Central memory CD4-positive, alpha-beta T cell (primary cell): Measurements from ENCODE around the gene TMEM120B.

Experiments
- DNase-seq: peaks from one replicate; pipeline ENCODE4 v3.0.0; 2022

Gene TMEM120B

DNA sequence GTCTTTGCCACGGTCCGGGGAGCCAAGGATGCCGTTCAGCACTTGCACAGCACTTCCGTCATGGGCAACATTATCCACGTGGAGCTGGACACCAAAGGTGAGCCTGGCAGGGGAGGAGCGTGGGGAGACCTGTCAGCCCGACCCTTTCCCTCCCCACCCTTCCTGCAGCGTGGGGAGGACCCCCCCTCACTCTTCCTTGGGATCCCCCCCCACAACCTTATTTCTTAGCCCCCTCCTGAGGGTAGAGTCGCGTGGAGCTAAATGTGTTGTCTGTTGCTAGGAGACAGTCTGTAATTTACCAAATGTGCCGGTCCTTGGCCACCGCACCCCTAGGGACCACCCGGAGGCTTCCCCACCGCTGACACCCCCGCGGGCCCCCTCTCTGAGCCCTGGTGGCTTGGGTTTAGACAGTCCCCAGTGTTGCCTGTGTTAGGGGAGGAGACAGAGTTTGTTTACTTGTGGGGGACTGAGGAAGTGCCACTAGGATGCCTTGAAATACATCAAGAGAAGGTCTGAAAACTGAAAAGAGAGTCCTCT is 93.5 kb downstream of the TMEM120B start:
- peak; percentile 38 for DNase-seq

DNA sequence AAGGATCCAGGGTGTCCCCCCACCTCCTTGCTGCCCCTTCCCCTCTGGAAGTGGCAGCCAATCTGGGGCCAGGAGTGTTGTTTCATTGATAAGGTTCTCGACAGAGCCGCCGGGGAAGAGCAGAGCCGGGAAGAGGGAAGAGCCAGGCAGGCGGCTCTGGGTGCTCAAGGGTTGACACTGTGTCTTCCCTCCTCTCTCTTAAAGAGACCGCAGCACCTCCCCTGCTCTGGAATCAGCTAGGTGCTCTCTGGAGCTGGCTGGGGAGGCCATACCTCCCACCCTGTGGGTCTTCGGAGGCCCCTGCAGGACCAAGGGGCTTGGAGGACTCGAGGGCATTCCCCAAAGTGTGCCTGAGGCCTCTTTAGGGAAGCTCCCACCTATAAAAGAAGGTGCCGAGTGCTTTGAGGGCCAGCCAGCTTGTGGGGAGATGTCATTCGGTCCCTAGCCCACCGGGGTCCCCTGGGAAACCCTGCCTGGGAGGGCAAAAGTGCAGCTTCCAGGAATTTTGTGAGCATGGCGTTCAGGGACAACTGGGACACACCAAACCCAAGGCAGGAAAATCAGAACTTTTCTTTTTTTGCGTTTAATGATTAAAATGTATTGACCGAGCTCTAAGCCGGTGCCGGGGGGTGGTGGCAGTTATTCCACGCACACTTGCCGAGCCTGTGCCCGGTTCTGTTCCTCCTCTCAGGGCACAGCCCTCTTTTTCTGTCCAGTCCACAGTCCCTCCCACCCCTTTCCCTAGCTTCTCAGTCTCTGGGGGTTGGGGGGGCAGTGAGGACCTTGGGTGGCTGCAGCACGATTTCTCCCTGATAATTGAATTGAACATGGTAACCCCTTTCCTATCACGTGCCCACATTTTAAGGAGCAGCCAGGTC is 94.2 kb downstream of the TMEM120B start:
- DNase-seq: no peak

DNA sequence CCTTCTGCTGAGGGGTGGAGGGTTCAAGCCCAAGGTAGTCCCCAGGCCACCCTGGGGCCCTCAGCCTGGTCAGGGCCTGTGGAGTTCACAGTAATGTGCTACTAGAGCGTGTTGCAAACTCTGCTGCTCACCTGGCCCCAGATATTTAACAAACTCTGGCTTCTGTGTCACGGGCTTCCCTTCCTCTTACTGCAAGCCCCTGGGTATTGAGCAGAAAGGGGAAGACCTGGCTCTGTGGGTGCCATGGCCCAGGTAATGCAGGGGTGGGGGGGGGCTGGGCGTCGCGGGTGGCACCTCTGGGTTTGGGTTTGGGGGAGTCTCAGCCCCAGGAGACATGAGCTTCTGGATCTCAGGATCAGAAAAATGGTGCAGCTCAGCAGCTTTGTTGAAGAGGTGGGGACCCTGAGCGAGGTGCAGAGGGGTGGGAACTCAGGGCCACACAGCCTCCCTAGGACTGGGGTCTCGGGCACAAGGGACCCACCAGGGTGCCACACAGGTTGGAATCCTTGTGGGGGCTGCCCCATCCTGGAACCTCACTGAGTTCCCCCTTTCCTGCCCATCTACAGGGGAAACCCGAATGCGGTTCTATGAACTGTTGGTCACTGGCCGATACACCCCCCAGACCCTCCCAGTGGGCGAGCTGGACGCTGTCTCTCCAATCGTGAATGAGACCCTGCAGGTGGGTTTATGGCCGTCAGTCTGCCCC is 95.2 kb downstream of the TMEM120B start:
- DNase-seq: no peak

- DNase-seq: no peak
These were observed 96.1 kb downstream of the TMEM120B start for GRCh38 chr12:121808623-121809022.

GRCh38 chr12:121809712-121810116 is 97.2 kb downstream of the TMEM120B start:
- no peak for DNase-seq

- DNase-seq: no peak
These were observed 97.8 kb downstream of the TMEM120B start for GRCh38 chr12:121810234-121810817.

GRCh38 chr12:121810833-121811433 is 98.4 kb downstream of the TMEM120B start:
- no peak for DNase-seq

GRCh38 chr12:121811434-121812319 is 99.1 kb downstream of the TMEM120B start:
- DNase-seq: peak; percentile 66

DNA sequence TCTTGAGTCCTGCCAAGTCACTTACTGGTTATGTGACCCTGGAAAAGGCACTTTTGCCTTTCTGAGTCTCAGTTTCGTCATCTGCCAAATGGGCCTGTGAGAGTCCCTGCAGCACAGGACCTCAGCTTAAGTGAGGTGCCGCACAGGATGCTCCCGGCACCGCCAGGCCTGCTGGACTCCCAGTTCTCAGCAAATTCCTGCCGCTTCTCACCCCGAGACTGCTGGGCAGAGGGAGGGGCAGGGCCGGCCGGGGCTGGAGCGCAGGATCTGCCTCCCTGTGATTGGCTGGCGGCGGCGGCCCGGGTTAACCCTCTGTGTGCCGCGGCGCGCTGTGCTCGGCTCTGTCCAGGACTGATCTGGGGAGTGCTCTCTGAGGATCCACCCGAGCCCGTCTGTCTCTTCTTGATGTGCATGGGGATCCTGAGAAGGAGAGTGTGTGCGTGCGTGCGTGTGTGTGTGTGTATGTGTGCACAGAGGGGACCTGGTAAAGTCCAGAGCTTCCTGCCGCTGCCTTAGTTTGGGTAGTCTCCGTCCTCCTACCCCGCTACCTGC is 99.8 kb downstream of the TMEM120B start:
- no peak for DNase-seq

DNA sequence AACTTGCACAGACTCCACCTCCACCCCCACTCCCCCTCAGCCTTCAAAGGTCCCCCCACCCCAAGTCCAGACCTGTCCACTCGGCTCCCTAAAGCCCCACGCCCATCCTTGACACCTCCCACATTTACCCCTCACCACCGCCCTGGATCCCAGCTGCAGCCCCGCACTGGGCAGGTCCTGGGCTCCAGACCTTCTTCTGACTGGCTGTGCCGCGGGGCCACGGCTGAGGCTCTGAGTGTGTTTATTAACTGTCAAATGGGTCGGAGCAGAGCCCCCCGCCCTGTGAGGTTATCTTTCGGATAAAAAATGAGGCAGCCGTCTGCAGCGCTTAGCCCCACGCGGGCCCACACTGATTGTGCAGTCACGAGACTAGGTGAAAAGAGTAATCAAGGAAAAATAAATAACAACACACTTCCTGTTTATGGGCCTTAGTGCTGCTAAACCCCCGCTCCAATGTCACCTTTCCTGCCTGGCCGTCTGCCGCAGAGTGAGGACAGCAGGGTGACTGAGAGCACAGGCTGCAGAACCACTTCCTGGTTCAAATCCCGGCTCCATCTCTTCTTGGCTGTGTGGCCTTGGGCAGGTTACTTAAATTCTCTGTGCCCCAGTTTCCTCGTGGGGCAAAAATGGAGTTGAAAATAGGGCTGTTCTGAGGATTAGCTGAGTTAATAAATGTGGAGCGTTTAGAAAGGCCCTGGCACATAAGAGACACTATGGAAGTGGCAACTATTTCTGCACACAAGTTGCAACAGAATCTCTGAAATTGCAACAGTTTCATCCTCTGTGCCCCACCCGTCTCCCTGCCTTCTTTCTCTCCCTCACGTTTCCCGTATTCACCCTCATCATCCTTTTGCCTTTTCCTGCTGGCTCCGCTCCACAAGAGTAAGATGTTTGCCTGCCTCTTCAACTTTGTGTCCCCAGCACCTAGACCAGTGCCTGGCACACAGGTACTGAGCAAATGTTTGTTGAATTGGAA is 100.7 kb downstream of the TMEM120B start:
- no peak for DNase-seq

- no peak for DNase-seq
These were observed 101.4 kb downstream of the TMEM120B start for GRCh38 chr12:121813951-121814350.

DNA sequence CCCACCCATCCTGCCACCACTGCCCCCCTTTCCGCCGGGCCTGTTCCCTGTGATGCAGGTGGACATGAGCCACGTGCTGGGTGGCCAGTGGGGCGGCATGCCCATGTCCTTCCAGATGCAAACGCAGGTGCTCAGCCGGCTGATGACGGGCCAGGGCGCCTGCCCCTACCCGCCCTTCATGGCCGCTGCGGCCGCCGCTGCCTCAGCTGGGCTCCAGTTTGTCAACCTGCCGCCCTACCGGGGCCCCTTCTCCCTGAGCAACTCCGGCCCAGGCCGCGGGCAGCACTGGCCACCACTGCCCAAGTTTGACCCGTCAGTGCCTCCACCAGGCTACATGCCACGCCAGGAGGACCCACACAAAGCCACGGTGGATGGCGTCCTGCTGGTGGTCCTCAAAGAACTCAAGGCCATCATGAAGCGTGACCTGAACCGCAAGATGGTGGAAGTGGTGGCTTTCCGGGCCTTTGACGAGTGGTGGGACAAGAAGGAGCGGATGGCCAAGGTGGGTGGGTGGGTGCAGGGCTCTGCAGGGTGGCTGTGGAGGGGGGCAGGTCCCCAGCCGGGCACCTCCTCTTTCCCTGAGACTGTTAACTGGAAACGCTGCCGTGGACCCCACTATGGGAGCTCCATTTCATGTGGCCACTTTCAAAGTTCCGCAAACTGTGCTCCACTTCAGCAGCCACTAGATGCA is 102.0 kb downstream of the TMEM120B start:
- DNase-seq: no peak

GRCh38 chr12:121815263-121815662 is 102.7 kb downstream of the TMEM120B start:
- no peak for DNase-seq

DNA sequence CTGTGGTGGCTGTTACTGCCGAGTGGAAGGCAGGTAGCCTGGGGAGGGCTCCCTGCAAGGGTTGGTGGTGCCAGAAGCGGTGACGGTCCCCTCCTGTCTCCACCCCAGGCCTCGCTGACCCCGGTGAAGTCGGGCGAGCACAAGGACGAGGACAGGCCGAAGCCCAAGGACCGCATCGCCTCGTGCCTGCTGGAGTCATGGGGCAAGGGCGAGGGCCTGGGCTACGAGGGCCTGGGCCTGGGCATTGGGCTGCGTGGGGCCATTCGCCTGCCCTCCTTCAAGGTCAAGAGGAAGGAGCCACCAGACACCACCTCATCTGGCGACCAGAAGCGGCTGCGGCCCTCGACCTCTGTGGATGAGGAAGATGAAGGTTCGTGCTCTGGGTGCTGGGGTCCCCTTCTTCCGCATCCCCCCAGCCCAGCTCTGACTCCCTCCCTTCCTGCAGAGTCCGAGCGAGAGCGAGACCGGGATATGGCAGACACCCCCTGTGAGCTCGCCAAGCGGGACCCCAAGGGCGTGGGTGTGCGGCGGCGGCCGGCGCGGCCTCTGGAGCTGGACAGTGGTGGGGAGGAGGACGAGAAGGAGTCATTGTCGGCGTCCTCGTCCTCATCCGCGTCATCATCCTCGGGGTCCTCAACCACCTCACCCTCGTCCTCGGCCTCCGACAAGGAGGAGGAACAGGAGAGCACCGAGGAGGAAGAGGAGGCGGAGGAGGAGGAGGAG is 104.5 kb downstream of the TMEM120B start:
- no peak for DNase-seq

- no peak for DNase-seq
These were observed 105.1 kb downstream of the TMEM120B start for GRCh38 chr12:121817648-121818043.

DNA sequence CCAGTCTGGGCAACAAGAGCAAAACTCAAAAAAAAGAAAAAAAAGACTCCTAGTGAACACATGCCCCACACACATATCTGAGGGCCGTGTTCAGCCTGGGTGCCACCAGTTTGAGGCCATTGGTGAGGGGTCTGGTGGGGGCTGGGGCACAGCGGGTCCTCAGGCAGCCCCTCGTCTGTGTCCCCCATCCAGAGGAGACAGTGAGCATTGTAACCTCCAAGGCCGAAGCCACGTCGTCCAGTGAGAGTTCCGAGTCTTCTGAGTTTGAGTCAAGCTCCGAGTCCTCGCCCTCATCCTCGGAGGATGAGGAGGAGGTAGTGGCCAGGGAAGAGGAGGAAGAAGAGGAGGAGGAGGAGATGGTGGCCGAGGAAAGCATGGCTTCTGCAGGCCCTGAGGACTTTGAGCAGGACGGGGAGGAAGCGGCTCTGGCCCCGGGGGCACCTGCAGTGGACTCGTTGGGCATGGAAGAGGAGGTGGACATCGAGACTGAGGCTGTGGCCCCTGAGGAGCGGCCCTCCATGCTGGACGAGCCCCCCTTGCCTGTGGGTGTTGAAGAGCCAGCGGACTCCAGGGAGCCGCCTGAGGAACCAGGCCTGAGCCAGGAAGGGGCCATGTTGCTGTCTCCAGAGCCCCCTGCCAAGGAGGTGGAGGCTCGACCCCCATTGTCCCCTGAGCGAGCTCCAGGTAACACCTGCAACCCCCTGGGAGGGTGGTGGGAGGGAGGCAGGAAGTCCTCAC is 106.8 kb downstream of the TMEM120B start:
- DNase-seq: no peak

DNA sequence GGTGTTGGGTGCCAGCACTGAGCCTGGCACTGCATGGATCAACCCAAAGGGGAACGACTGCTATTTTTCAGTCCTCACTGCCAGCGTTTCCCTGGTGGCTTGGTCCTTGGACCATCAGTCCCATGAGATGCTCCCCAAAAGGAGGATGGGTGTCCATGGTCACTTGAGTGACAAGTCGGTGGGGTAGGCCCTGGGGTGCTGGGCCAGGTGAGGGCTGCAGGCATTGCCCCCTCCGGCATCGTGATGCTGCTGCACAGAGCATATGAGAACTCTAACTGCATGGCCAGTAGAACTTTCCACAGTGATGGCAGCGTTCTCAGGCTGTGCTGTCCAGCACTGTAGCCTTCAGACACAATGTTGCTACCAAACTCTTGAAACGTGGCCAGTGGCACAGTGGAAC is 107.5 kb downstream of the TMEM120B start:
- no peak for DNase-seq

GRCh38 chr12:121822393-121823100 is 110.0 kb downstream of the TMEM120B start:
- DNase-seq: no peak
